Hepatocyte (in vitro differentiated cells): ENCODE data around the gene MED17. TPM values are rescaled to one million over a fixed set of nuclear protein-coding genes. Genes with fewer than 3 reads are reported as not detected.

Experiments
- DNase-seq: peaks from one replicate; pipeline ENCODE4 v3.0.0-alpha.2; 2016; ENCODE audit warnings: low spot score
- H2AFZ ChIP-seq: fragments of 200-600 bp; sonication (generic); 2 replicates; pipeline ENCODE4 v1.6.0; 2016; ENCODE audit warnings: antibody characterized with exemption, mild to moderate bottlenecking
- H3K27ac ChIP-seq: fragments of 200-600 bp; sonication (generic); 2 replicates; pipeline ENCODE4 v1.5.1; 2016; ENCODE audit warnings: mild to moderate bottlenecking
- H3K27me3 ChIP-seq: fragments of 200-600 bp; sonication (generic); 2 replicates; pipeline ENCODE4 v1.6.1; 2016
- H3K36me3 ChIP-seq: fragments of 200-600 bp; sonication (generic); replicated peaks from 2 replicates; pipeline ENCODE4 v1.5.1; 2016; ENCODE audit warnings: low read depth; ENCODE audit not compliant: insufficient read depth
- H3K4me1 ChIP-seq: fragments of 200-600 bp; sonication (generic); 2 replicates; pipeline ENCODE4 v1.5.1; 2016; ENCODE audit warnings: mild to moderate bottlenecking, moderate library complexity; ENCODE audit not compliant: insufficient read depth
- H3K4me2 ChIP-seq: fragments of 200-600 bp; sonication (generic); 2 replicates; pipeline ENCODE4 v1.6.0; 2016
- H3K4me3 ChIP-seq: fragments of 200-600 bp; sonication (generic); 2 replicates; pipeline ENCODE4 v1.5.1; 2016; ENCODE audit warnings: mild to moderate bottlenecking
- H3K79me2 ChIP-seq: fragments of 200-600 bp; sonication (generic); 2 replicates; pipeline ENCODE4 v1.6.0; 2017; ENCODE audit warnings: mild to moderate bottlenecking
- H3K9me2 ChIP-seq: fragments of 200-600 bp; sonication (generic); replicated peaks from 2 replicates; pipeline ENCODE4 v1.6.0; 2017; ENCODE audit warnings: mild to moderate bottlenecking; ENCODE audit not compliant: insufficient read depth
- H3K9me3 ChIP-seq: fragments of 200-600 bp; sonication (generic); 2 replicates; pipeline ENCODE4 v1.5.1; 2016; ENCODE audit warnings: low read depth, mild to moderate bottlenecking
- H4K20me1 ChIP-seq: fragments of 200-600 bp; sonication (generic); 2 replicates; pipeline ENCODE4 v1.6.0; 2016; ENCODE audit warnings: mild to moderate bottlenecking; ENCODE audit not compliant: insufficient read depth, poor library complexity, severe bottlenecking
- CTCF ChIP-seq: fragments of 200-600 bp; sonication (generic); IDR thresholded peaks from 2 replicates; pipeline ENCODE4 v1.5.1; 2016; ENCODE audit warnings: antibody characterized with exemption, mild to moderate bottlenecking; ENCODE audit not compliant: poor library complexity
- EZH2 ChIP-seq: fragments of 200-600 bp; sonication (generic); IDR thresholded peaks from 2 replicates; pipeline ENCODE4 v1.6.1; 2016; ENCODE audit warnings: antibody characterized with exemption, mild to moderate bottlenecking, borderline replicate concordance
- EZH2phosphoT487 ChIP-seq: fragments of 200-600 bp; sonication (generic); IDR thresholded peaks from one replicate; pipeline ENCODE4 v1.6.1; 2018; ENCODE audit warnings: antibody characterized with exemption, mild to moderate bottlenecking, low read depth, moderate library complexity; ENCODE audit not compliant: unreplicated experiment, severe bottlenecking
- WGBS: methylation state at CpG from one replicate; pipeline ENCODE4 v1.1.6; 2016; ENCODE audit warnings: low lambda C conversion rate; ENCODE audit errors: missing lambda C conversion rate; 5-methylcytosine and 5-hydroxymethylcytosine counted together
- polyA plus RNA-seq: library from polyadenylated mRNA; unstranded; fragments of >200 nt; fragmentation: Nextera tagmentation; extraction: Ambion mirVana; gene quantifications from 2 replicates; pipeline ENCODE4 v1.2.1, GENCODE V29; 2016
- total RNA-seq: library from RNA; depleted of rRNA; stranded (reverse); fragments of >200 nt; gene quantifications from 2 replicates; pipeline ENCODE4 v1.2.3, GENCODE V29; 2014

The MED17 gene
- total and polyA plus RNA-seq, 2 experiments from 2014 or later: 18.3 to 33.7 TPM

GRCh38 chr11:93817426-93818348 is 33.6 kb downstream of the MED17 start:
- Histone ChIP-seq H3K36me3 (no peaks in the 10 kb centered on the region), H3K27ac (no peak overlapping the region)
- 45% methylated on average over 4 of the region's 4 CpGs for WGBS

GRCh38 chr11:93819966-93820695 is 36.0 kb downstream of the MED17 start:
- WGBS: 87% methylated on average over 8 of the region's 8 CpGs
- Histone ChIP-seq H3K4me3 (no peak overlapping the region), H3K4me2 (no peak overlapping the region), H3K9me3 (no peaks in the 10 kb centered on the region), H2AFZ (no peak overlapping the region), H4K20me1 (no peaks in the 10 kb centered on the region), H3K4me1 (peaks cover 15% of the 10 kb centered on the region), H3K27me3 (no peaks in the 10 kb centered on the region), H3K36me3 (no peaks in the 10 kb centered on the region), H3K27ac (no peak overlapping the region), H3K9me2 (no peaks in the 10 kb centered on the region), H3K79me2 (no peaks in the 10 kb centered on the region)
- no peak for DNase-seq
- TF ChIP-seq EZH2phosphoT487: no peak
- TF ChIP-seq EZH2: no peak
- TF ChIP-seq CTCF: no peak

More at GRCh38 chr11:93817426-93818348, 33.6 kb downstream of the MED17 start:
- no peaks in the 10 kb centered on the region for H3K9me2 ChIP-seq
- H3K4me3 ChIP-seq: no peak overlapping the region
- no peaks in the 10 kb centered on the region for H3K27me3 ChIP-seq
- no peaks in the 10 kb centered on the region for H3K79me2 ChIP-seq
- H2AFZ ChIP-seq: no peak overlapping the region
- no peak for DNase-seq
- H4K20me1 ChIP-seq: no peaks in the 10 kb centered on the region
- no peak overlapping the region for H3K4me2 ChIP-seq
- H3K9me3 ChIP-seq: no peaks in the 10 kb centered on the region
- H3K4me1 ChIP-seq: peaks cover 15% of the 10 kb centered on the region
- no peak for TF ChIP-seq CTCF
- TF ChIP-seq EZH2: no peak
- no peak for TF ChIP-seq EZH2phosphoT487

- Histone ChIP-seq H2AFZ (no peak overlapping the region), H3K4me1 (peaks cover 15% of the 10 kb centered on the region), H4K20me1 (no peaks in the 10 kb centered on the region), H3K4me3 (no peak overlapping the region), H3K27me3 (no peaks in the 10 kb centered on the region), H3K79me2 (no peaks in the 10 kb centered on the region), H3K9me2 (no peaks in the 10 kb centered on the region), H3K9me3 (no peaks in the 10 kb centered on the region), H3K27ac (peak overlapping the region; percentile 46), H3K36me3 (no peaks in the 10 kb centered on the region), H3K4me2 (no peak overlapping the region)
- WGBS: 93% methylated on average over 14 of the region's 14 CpGs
- TF ChIP-seq CTCF (no peak), EZH2phosphoT487 (no peak), EZH2 (no peak)
- DNase-seq: no peak
These were observed 36.8 kb downstream of the MED17 start for GRCh38 chr11:93820847-93821246.
